GF-D8 (cell line): ENCODE measurements around the gene IFI44L.

Experiments
- DNase-seq: peaks from one replicate; lab custom pipeline; 2025; lab: John Stamatoyannopoulos, UW

The IFI44L gene

DNA sequence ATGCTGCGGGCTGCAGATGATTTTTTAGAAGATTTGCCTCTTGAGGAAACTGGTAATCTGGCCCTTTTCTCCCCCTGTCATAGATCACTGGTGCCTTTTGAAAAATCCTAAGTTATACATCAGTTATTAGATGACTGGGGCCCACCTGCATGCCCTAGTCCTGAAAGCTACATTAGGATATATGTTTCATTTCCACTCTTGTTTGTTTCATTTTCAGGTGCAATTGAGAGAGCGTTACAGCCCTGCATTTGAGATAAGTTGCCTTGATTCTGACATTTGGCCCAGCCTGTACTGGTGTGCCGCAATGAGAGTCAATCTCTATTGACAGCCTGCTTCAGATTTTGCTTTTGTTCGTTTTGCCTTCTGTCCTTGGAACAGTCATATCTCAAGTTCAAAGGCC, 21.3 kb downstream of the IFI44L start:
- no peak for DNase-seq

DNA sequence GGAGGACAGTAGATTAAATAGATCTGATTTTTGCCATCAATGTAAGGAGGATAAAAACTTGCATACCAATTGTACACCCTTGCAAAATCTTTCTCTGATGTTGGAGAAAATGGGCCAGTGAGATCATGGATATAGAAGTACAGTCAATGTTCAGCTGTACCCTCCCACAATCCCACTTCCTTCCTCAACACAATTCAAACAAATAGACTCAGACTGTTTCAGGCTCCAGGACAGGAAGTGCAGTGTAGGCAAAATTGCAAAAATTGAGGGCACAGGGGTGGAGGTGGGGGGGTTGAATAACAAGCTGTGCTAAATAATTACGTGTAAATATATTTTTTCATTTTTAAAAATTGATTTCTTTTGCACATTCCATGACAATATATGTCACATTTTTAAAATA, 25.5 kb downstream of the IFI44L start:
- no peak for DNase-seq

DNA sequence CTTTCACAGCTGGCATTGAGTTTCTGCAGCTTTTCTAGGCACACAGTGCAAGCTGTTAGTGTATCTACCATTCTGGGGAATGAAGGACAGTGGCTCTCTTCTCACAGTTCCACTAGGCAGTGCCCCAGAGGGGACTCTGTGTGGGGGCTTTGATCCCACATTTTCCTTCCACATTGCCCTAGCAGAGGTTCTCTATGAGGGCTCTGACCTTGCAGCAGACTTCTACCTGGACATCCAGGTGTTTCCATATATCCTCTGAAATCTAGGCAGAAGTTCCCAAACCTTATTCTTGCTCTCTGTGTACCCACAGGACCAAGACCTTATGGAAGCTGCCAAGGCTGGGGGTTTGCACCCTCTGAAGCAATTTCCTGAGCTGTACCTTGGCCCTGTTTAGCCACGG, 27.0 kb downstream of the IFI44L start:
- DNase-seq, result no peak

- no peak for DNase-seq
Measured at GRCh38 chr1:78649628-78650027, 29.4 kb downstream of the IFI44L start, which contains the start of gene IFI44. TSS of gene IFI44 (plus strand) at chr1:78649831. CDS start at chr1:78650196, 365 bp downstream.

DNA sequence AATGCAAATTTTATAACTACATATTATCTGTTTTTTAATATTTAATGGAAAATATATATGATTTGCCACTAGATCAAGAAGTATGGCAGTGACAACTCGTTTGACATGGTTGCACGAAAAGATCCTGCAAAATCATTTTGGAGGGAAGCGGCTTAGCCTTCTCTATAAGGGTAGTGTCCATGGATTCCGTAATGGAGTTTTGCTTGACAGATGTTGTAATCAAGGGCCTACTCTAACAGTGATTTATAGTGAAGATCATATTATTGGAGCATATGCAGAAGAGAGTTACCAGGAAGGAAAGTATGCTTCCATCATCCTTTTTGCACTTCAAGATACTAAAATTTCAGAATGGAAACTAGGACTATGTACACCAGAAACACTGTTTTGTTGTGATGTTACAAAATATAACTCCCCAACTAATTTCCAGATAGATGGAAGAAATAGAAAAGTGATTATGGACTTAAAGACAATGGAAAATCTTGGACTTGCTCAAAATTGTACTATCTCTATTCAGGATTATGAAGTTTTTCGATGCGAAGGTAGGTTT, 29.9 kb downstream of the IFI44L start:
- no peak for DNase-seq

DNA sequence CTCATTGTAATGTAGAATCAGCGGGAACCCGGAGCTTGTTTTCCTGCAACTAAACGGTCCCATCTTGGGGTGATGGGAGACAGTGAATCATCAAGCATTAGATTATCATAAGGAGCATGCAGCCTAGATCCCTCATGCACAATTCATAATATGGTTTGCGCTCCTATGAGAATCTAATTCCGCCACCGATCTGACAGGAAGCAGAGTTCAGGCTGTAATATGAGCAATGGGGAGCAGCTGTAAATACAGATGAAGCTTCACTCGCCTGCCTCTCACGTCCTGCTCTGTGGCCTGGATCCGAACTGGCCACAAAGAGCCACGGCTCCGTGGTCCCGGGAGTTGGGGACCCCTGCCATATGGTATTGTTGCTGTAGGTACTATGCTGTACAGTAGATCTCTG, 31.0 kb downstream of the IFI44L start:
- DNase-seq, result no peak

DNA sequence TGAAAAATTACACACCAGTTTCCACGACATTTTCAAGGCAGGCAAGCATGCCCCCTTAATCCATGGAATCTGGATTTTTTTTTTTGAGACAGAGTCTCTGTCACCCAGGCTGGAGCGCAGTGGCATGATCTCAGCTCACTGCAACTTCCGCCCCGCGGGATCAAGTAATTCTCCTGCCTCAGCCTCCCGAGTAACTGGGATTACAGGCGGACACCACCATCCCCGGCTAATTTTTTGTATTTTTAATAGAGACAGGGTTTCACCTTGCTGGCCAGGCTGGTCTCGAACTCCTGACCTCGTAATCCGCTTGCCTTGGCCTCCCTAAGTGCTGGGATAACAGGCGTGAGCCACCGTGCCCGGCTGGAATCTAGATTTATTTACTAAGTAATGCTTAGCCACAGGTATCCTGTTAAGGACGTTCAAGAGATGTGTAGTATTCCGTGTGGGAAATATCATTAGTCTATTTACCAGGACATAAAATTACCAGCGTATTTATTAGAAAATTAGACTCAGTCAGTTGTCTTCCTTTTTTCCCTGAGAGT, 31.8 kb downstream of the IFI44L start:
- DNase-seq, result no peak

DNA sequence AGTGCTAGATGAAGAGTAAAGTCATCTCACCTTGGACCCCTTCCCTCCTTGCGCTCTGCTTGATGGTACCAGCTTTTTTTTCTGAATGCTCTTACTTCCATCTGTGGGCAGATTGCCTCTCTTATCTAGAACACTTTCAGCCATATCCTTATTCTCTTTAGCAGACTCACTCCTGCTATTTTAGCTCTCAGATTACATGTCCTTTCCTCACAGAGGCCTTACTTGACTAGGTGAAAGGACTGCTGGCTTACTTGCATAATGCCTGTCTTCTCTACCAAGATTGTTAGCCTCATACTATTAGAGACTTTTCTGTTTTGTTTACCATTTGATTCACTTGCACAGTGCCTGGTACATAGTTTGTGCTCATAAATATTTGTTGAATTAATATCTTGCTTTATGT, 38.7 kb downstream of the IFI44L start:
- DNase-seq, result no peak

DNA sequence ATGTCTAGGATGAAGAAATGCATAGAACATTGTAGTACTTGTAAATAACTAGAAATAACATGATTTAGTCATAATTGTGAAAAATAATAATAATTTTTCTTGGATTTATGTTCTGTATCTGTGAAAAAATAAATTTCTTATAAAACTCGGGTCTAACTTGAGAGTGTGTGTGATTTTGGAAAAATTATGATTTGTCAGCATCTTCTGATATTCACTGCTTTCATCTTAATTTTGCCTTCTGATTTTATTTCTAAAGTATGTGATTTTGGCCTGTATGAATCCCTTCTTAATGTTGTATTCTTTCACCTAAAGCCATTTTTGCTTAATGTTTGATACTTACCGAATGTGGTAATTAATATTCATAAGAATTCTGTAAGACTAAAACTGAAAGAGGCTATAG, 43.7 kb downstream of the IFI44L start:
- no peak for DNase-seq

DNA sequence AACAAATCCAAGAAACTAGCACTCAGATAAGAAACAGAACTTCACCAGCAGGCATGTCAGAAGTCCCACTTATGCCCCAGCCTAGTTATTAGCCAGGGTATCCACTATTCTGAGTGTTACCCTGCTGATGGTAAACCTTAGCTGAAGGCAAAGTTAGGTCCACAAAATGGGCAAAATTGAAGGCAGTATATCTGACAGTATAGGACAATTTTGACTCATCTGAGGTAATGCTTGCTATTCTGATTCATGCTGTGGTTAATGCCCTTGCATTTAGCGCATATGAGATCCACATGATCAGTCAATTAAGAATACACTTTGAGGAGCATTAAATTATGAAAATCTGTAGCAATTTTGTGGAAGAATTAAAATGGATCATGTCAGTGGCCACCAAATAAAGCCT, 44.5 kb downstream of the IFI44L start:
- DNase-seq, result no peak

- no peak for DNase-seq
Measured at GRCh38 chr1:78665809-78666208, 45.6 kb downstream of the IFI44L start.

DNA sequence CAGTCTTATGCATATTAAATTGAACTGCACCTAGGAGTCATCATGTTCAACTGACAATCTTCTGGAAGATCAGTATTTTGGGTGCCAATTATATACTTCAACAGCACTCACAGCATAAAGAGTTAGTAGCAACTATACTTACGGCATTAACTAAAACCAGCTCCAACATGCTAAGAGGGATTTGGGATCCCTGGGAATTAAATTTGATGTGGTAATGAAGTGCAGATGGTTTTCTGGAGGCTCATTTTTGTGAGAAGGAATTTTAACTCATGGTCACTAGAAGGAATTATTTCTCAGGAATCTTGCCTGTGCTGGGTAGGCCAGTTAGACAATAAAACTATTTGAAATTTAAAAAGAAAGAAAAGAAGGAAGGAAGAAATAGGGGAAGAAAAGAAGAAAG, 47.7 kb downstream of the IFI44L start:
- no peak for DNase-seq

DNA sequence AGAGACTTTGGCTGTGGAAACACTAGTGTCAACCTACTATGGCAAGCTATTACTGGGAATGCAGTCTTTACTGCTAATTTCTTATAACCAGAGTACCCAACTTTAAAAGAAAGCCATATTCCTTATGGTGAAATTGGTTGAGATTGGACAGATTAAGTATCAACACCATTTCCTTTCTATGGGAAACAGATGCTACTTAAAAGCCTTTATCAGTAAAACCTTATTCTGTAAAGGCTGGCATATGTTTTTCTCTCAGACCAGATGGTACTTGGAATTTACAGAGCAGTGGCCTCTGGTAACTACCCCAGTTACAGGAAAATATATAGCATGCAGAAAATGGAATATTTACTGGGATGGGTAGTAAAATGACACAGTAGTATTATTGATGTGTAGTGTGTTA, 48.2 kb downstream of the IFI44L start:
- no peak for DNase-seq

GRCh38 chr1:78672428-78672827, 52.2 kb downstream of the IFI44L start:
- no peak for DNase-seq

- no peak for DNase-seq
Measured at GRCh38 chr1:78673120-78673519, 52.9 kb downstream of the IFI44L start.

- no peak for DNase-seq
Measured at GRCh38 chr1:78676347-78676982, 56.2 kb downstream of the IFI44L start.

GRCh38 chr1:78676993-78677392, 56.7 kb downstream of the IFI44L start:
- no peak for DNase-seq

- DNase-seq, result no peak
Measured at GRCh38 chr1:78677788-78678187, 57.5 kb downstream of the IFI44L start.

DNA sequence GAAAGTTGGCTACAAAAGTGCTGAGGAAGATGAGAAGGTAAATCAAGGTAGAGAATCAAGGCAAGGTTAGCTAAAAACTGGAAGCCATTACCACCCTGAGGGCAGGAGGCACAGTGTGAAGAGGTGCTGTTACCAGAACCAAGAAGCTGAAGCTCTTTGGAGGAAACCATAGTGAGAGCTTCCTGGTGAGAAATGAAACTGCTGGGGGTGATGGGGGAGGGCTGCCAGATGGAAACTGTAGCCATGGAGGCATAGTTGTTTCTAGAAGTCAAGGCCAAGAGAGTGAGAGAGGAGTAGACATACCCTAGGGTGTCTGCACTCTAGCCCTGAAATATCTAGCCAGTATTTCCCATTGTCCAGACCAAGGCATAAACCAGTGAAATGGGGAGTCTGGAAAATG, 58.1 kb downstream of the IFI44L start:
- DNase-seq, result no peak

DNA sequence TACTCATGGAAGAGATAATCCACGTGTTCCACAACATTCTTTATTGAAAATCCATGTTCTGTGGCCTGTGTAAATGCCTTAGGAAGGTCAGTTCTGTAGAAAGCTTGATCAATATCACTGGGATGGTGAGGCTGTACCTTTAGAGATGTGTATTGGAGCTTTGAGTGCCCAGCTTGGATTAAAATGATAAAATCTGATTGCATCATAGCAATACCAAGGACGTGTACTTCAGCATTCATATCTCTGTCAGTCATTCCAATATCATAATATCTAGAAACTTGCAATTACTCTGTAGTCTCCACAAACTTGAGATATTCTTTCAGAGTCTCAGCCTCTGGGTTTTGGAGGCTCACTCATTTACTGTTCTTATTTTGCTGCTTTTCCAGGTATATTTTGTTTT, 61.0 kb downstream of the IFI44L start:
- DNase-seq, result no peak

DNA sequence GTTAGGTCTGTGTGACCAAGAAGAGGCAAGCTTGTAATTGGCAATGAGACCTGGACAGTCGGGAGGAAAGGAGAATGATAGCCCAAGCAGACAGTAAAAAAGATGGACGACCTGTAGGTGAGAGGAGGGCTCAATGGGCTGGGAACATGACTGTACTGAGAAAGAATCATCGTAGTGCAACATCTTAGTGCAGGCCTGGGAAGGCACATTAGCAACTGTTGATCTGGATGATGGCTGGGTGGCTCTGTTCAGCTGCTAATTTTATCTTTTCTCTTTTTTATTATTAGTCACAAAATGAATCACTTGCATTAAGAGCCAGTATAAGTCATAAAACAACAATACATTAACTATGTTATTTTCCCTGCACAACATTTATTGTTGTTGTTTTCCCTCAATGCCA, 62.2 kb downstream of the IFI44L start:
- no peak for DNase-seq

GRCh38 chr1:78683079-78683478, 62.8 kb downstream of the IFI44L start:
- DNase-seq, result no peak

- no peak for DNase-seq
Measured at GRCh38 chr1:78687315-78687714, 67.1 kb downstream of the IFI44L start.

- no peak for DNase-seq
Measured at GRCh38 chr1:78687914-78688313, 67.7 kb downstream of the IFI44L start.
